Fibroblast of skin of scalp (primary cell): Measurements from ENCODE around the gene REEP6.
A peak's percentile ranks its signal among the peaks of the same experiment; 100 is the strongest.
"Not testable (repeated sequence)": the region's sequence is repeated elsewhere in the genome, so short reads cannot be mapped to it uniquely, and the experiment has no call there.

Experiments used
- DNase-seq: peaks from one replicate; pipeline ENCODE4 v3.0.0-alpha.2; 2013

Gene REEP6

DNA sequence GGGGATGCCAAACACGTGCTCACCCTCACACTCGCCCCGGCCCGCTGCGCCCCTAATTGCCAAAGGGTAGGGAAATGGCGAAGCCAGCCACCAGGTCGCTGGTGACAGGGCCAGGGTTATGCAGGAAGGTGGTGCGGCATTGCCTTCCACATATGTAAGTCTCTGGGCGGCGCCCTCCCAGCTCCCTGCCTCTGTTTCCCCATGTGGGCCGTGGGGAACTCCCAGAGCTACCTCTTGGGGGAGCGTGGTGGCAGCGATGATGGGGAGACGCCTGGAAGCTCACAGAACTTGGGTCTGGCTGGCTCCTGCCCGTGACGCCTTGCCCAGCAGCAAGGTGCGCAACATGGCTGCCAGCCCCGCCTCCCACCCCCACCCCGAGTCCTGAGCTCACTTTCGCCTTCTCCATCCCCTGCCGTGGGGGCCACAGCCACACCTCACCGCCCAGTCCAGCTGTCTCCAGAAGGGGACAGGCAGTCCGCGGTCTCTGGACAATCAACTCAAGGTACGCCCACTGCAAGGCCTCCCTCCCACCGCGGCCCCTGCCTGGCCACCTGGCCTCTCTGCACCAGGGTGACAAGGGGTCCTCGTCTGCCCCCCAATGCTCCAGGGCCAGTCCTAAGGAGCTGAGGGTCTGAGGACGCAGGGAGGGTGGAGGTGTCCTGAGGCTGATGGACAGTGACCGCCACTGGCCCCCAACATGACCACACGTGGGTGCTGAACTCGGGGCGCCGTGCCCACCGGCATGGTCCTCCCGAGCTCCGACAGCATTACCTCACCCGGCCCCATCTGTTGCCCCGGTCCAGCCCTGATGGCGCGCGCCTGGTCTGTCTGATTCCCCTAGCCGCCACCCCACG is 18.5 kb upstream of the REEP6 start:
- no peak for DNase-seq

DNA sequence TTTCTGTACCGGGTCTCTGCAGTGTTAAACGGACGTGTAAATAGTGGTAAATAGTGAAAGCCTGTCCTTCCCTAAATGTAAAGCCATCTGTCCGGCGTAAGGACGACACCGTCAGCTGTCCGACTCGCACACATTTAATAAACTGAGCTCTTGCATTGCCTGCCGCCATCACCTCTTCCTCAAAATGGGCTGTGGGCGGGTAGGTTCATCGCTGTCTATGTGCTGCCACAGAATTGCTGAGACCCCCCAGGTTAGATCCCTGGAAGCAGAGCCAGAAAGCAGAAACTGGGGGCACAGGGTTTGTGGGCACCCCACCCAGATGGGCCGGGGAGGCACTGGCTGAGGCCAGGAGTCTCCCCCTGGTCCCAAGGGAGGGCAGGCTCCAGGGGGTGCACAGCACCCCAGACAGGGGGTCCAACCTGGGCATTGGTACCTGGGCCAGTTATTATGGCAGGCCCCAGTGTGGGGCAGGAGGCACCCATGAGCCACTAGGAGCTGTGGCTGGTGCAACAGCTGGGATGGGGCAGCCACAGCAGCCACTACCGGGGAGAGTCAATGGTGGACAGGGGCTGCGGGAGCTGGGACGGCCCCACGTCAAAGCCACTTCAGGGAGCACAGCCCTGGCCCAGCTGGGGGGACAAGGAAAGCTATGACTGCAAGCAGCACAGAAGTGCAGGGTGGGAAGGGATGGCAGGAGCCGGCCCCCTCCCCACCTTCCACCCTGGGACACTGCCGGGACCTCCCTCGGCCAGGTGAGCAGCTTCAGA is 17.7 kb upstream of the REEP6 start:
- DNase-seq = no peak

DNA sequence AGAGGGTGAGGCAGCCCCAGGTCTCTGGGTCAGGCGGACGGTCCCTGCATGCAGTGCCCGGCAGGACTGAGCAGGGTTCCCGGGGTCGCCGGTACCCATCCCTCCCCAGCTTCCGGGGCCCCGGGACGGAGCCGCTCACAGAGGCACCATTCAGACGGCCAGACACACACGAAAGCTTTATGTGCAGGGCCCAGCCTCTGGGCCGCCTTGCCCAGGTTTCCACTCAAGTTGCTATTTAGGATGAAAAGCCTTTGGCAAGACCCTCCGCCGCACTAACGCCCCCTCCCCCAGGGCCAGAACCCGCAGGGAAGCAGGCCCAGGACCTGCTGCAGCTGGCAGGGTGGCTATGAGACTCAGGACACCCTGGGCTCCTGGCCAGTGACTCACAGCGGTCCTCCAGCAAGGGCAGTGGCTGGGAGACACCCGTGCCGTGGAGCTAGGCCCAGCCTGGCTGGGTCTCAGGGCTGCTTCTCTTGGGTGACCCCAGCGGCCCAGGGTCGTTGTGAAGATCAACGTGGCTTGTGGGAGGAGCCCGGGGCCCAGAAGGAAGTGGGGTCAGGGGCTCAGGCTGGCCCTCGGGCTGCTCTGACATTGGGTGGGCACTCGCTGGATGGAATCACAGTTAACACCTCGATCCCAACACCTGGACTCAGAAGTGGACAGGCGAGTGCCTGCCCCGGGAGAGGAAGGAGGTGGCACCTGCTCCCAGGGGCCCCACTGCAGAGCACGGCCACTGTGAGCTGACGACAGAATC is 16.8 kb upstream of the REEP6 start:
- no peak for DNase-seq

DNA sequence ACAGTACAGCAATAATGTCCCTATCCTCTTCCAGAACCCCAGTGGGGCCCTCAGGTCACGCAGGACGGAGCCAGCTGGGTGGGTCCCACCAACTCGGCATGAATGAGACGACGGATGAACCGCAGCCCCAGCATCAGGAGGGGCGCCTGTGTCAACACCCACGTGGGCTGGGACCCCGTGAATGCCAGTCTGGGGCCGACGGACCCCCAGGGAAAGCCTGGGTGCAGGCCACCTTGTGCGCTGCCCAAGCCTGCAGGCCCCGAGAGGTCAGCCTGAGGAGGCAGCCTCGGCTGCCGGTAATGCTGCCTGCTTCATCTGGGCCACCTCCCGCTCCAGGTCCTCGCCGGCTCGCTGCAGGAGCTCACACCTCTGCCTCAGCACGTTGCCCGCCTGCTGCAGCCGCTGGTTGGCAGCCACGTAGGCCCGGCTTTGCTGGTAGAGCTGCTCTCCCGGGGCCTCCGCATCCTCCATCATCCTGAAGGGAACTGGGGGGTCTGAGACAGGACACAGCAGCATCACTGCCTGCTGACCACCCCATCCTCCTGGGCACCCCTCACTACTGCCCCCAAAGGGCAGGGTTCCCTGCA is 16.1 kb upstream of the REEP6 start:
- DNase-seq = no peak

DNA sequence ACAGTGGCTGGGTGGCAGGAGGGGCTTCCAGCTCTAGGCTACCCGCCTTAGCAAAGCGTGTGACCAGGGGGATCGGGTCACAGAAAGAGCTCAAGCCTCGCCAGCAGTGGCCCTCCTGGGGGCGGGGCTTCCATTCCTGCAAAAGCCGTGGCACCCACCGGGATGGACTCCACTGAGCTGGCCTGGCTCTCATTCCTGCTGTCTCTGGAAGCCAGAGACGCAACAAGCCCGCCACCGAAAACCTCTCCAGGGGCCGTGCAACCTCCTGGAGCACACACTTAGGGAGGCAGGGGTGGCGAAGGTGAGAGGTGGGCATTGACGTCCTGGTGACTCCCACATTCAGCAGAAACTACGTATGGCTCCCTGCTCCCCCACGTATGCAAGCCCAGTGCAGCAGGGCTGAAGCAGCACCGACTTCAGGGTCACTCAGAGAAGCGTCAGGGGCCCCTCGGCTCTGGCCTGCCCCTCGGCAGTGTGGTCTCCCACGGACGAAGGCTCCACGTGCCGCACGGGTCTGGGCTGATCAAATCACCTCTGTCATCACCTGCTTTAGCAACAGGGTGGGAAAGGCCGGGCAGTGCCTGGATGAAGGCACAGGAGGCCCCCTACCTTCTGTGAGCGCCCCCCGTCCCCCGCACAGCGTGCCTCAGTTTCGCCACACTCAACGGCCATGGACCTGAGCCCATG is 15.1 kb upstream of the REEP6 start:
- DNase-seq = no peak

DNA sequence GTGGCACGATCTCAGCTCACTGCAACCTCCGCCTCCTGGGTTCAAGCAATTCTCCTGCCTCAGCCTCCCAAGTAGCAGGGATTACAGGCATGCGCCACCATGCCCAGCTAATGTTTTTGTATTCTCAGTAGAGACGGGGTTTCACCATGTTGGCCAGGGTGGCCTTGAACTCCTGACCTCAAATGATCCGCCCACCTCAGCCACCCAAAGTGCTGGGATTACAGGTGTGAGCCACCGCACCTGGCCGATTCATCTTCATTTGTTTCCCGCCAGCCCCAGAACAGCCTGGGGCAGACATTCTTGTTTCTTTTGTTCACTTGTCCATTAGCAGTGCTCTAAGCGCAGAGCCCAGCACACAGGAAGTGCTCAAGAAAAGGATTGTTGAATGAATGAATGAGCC is 13.9 kb upstream of the REEP6 start:
- DNase-seq = not testable (repeated sequence)

DNA sequence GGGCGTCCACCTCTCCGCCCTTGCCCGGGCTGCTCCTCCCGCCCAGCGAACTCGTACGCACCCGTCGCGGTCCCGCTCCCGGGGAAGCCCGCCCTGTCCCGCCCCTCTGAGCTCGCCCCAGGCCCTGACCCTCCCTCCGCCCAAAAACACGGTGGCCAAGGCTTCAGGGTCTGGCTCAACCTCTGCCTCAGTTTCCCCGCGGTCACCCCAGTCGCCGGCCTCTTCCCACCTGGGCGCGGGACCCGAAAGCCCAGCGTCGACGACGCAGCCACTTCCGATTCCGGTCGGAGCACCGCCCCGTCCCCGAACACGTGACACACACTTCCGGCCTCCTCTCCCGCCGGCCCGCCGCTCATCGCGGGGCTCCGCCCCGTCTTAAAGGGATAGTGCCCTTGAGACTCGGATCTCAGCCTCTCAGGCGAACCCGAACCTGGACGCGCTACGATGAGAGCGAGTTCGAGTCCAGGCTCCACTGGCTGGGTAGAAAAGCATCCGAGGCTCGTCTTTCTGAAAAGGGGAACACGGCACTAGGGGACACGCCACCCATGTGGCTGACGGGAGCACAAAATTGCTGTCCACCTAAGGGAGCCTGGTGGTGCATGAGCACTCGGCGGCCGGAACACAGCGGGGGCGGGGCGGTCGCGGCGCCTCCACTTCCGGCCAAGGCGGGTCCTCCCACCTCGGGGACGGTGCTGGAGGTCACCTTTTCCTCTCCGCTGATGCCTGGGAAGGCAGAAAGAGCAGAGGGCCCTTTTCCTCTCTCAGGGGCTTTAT is 11.9 kb upstream of the REEP6 start, which contains the start of gene C19orf25:
Gene C19orf25 (minus strand): TSS at position 282 of the 774 bp plus-strand sequence. CDS start 312 bp downstream, outside the sequence.
- peak; percentile 94 for DNase-seq

DNA sequence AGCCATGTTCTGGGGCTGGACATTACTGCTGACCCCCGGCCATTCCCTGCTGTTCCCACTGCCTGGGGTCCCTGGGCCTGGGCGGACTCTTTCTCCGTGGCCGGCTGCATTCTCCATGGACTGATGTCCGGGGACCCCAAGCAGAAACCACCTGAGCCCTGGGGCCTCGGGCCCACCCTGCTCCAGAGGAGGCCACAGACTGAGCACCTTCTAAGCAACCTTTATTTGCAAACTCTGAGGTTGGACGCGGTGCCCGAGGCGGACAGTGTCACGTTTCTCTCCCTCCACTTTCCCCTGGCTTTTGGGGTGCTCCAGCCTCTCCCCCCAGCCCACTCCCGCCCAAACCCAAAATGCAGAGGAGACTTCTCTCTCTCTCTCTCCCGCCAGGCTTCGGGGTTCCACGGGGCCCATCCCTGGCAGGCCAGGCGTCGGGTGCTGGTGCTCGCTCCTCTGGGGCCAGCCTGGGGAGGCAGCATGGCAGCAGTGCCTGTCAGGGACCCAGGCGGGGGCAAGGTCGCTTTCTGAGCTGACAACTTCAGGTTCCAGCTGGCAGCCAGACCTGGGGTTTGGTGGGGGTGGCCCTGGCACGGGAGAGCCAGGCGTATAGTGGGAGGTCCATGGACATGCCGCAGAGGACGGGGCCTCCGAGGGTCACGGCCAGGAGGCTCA is 9.6 kb upstream of the REEP6 start:
- DNase-seq = no peak

DNA sequence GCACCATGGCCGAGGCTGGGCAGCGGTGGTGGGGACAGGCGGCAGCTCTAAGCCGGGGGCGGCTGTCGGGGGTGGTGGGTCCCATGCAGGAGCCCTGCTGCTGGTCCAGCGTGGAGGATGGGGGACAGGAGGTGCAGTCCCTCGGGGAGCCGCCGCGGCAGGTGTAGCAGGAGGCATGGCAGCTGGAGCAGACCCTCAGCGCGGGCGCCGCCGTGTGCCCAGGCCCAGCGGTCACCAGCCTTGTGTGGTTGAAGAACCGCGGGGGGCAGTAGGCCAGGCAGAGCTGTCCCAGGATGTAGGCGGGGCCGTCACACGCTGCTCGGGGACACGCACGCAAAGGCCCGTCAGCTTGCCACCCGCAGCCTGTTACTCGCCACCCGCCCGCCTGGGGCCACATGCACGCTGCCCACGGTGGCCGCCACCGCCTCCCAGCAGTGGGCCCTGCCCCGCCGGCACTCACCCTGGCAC is 9.1 kb upstream of the REEP6 start:
- DNase-seq = no peak

DNA sequence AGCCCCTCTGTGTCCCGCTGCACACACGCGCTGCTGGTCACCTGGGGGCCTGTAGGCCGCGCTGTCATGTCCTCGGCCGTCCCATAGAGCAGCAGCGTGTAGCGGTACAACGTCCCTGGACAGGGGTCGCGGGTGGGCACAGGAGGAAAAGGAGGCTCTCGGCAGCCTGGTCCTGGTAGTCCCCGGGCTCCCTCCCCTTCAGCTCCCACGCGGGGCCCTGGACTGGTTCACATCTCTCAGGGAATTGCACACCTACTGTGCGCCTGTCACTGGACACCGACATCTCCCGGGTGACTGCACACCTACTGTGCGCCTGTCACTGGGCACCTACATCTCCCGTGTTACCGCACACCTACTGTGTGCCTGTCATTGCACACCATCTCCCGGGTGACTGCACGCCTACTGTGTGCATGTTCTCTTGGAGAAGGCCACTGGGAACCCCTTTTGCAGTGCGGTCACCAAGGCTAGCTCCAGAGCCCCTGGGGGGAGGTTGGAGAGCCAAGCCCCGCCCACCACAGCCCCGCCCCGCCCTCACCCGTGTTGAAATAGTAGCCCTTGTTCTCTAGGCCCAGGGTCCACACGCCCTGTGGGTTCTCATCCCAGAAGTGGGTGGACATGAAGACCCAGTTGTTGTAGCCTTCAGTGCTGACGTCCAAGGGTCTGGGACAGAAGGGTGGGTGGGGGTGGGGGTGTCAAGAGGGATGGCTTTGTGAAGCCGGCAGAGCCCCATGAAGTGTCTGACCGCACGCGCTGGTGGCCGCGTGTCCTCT is 8.4 kb upstream of the REEP6 start:
- DNase-seq = no peak

DNA sequence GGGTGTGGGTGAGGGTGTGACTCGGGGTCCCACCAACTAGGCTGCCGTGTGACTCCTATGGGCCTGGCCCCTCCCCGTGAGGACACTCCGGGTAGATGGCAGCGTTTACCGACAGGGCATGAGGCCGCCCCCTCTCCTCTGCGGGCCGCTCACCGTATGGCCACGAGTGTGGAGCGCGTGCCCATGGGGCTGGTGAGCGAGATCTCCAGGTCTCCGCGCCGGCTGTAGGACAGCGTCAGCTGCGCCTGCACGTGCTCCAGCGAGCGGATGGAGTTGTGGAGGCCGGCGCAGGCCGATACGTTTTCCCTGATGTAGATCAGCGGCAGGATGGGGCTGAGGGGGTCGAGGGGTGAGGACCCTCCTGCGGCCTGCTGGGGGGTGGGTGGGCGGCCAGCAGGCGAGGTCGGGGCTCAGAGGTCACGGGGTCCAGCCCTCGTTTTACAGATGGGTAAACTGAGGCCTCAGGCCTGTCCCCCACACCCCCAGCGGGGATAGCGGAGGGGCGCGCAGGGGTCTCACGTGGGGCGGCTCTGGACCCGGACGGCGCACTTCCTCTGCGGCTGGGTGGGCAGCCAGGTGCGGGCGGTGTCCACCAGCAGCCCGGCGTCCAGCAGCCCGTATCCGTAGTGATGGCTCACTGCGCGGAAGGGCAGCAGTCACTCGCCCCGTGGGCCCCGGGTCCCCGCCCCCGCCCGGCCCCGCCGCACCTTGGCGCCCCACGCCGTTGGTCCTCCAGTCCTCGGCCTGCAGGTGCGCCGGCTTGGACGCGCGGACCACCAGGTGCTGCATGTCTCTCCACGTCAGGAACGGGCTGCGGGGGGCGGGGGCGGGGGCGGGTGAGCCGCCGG is 7.6 kb upstream of the REEP6 start:
- no peak for DNase-seq

DNA sequence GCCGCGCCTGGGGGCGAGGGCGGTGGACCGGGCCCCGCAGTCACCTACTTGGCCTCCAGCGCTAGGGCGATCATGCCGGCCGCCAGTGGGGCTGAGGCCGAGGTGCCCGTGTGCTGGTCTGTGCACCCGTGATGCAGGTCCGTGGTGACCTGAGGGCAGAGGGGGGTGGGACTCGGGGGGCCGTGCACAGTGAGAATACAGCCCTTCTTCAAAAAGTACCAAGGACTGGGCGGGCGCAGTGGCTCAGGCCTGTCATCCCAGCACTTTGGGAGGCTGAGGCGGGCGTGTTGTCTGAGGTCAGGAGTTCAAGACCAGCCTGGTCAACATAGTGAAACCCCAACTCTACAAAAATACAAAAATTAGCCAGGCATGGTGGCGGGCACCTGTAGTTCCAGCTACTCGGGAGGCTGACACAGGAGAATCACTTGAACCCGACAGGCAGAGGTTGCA is 7.0 kb upstream of the REEP6 start:
- no peak for DNase-seq

DNA sequence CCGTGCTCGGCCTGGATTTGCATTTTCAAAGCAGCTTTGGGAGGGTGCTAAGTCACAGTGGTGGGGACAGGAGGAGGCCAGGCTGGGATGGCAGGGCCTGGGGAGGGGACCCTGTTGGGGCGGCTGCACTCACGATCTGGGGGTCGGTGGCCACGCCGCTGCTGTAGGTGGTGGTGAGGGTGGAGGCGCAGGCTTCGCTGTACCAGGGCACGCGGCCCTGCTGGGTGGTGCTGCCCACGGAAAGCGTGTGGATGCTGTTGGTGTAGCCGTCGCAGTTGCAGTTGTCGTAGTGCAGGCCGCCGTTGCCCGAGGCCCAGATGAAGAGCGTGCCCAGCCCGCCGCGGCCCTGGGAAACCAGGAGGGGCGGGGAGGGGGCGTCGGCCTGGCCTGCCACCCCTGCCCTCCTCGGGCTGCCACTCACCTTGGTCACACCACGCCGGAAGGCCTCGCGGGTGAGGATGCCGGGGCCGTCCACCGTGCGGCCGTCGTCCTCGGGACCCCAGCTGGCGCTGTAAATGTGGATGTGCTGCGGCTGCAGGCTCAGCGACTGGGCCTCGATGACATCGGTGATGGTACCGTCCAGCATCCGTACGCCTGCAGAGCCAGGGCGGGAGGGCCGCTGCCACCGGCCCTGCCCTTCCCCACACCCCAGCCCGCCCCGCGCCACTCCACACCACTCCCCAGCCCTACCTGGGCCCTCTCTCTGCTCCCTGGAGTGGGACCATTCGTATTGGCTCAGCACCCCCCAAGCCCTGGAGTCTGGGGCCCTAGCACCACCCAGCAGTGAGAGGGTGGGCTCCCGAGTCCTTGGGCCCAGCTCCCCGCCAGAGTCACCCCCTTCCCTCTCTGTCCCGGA is 4.0 kb upstream of the REEP6 start:
- no peak for DNase-seq

DNA sequence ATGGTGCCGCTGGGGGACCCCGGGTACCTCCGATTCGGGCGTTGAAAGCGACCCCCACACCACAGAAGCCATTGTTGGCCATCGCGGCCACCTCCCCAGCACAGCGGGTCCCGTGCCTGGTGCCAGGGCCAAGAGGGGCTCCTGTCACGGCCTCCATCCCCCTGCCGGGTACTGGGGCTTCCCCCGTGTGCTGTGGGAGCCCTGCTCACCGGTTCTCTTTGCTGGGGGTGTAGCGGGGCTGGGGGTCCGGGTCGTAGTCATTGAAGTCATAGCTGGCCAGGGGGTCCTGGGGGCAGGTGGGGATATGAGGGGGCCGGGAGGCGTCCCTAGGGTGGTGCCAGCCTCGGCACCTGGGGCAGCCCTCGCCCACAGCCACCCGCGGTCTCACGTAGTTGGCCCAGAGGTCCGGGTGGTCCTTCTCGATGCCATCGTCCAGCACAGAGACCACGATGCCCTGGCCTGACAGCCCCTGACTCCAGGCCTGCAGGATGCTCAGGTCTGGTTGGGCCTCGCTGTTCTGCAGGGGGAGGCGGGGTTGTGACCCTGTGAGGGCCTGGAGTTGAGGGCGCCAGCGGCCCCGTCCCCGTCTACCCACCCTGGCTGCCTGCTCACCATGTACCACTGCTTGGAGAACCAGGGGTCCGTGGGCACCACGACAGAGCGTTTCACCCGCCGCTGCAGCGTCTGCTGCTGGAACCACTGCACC is 3.3 kb upstream of the REEP6 start:
- no peak for DNase-seq

DNA sequence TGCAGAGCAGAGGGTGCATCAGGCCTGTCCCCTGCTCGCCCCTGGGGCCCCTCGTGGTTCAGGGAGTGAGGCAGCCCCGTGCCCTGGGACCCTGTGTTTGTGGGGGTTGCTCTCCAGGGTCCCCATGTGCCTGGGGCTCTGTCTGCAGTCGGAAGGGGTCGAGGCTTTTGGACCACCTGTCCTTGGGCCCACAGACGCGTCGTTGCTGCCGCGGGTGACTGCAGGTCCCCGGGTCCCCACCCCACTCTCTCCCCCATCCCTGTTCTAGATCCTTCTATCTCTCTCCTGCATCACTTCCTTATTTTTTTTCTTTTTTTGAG is 2.7 kb upstream of the REEP6 start:
- no peak for DNase-seq

DNA sequence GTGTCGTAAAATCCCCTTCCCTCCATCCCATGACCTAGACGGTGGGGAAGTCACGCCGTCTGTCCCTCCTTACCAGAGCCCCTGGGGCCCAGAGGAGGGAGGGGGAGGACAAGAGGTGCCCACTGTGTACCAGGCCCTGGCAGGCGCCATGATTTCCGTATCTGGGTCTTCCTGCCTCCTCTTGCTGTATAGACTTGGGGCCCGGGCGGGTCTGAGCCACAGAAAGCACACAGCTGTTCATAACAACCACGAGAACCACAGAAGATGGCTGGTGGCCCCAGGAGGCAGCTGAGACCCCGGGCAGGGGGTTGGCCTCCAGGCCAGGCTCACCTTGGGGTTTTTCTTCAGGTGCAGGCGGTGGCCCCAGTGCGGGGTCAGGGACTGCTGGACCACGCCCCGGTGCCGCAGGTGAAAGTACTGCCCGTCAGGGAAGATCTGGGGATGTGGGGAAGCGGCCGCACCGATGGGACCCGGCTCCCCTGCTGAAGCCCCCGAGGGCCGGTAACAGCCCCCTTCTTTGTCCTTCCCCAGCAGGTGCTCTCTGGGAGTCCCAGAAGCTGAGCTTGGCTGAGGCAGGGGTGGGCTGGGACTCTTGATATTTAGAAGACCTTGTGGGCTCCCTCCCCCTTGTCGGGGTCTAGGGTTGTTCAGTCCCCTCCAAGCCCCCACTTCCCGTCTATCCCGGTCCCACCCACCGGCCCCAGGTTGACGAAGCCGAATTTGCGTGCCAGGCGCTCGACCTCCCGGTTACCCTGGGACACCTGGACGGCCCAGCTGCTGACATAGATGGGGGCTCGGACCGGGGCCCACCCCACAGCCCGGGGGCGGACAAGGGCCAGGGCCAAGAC is 1.3 kb upstream of the REEP6 start:
- no peak for DNase-seq
